Kasumi-1 (cell line): Measurements from ENCODE around the gene CFAP61.
"Not testable (repeated sequence)": the region's sequence is repeated elsewhere in the genome, so short reads cannot be mapped to it uniquely, and the experiment has no call there.

Experiments used
- DNase-seq, 2 experiments: peaks; one replicate each; lab custom pipeline; 2025; lab: John Stamatoyannopoulos, UW

Gene CFAP61

GRCh38 chr20:20210327-20210726, 158.0 kb downstream of the CFAP61 start:
- DNase-seq = no peak

GRCh38 chr20:20210943-20211273, 158.6 kb downstream of the CFAP61 start:
- DNase-seq = no peak

GRCh38 chr20:20211274-20211987, 159.1 kb downstream of the CFAP61 start:
- DNase-seq = no peak

GRCh38 chr20:20211988-20212518, 159.7 kb downstream of the CFAP61 start:
- no peak for DNase-seq

GRCh38 chr20:20212675-20213096, 160.4 kb downstream of the CFAP61 start:
- no peak for DNase-seq

GRCh38 chr20:20213526-20214121, 161.3 kb downstream of the CFAP61 start:
- DNase-seq = no peak

GRCh38 chr20:20214757-20215275, 162.5 kb downstream of the CFAP61 start:
- no peak for DNase-seq

- no peak for DNase-seq
Observed at GRCh38 chr20:20215976-20216727, 163.8 kb downstream of the CFAP61 start.

- DNase-seq = no peak
Observed at GRCh38 chr20:20216941-20217340, 164.6 kb downstream of the CFAP61 start.

- DNase-seq = no peak
Observed at GRCh38 chr20:20217621-20218020, 165.3 kb downstream of the CFAP61 start.

GRCh38 chr20:20218106-20218505, 165.8 kb downstream of the CFAP61 start:
- DNase-seq = not testable (repeated sequence)

- no peak for DNase-seq
Observed at GRCh38 chr20:20219016-20219415, 166.7 kb downstream of the CFAP61 start.

GRCh38 chr20:20220134-20220533, 167.8 kb downstream of the CFAP61 start:
- DNase-seq = no peak

GRCh38 chr20:20223981-20224380, 171.6 kb downstream of the CFAP61 start:
- DNase-seq = no peak

GRCh38 chr20:20224806-20225205, 172.5 kb downstream of the CFAP61 start:
- DNase-seq = no peak

- no peak for DNase-seq
Observed at GRCh38 chr20:20225325-20226043, 173.2 kb downstream of the CFAP61 start.

- no peak for DNase-seq
Observed at GRCh38 chr20:20226554-20226953, 174.2 kb downstream of the CFAP61 start.

GRCh38 chr20:20227013-20227571, 174.8 kb downstream of the CFAP61 start:
- no peak for DNase-seq

- no peak for DNase-seq
Observed at GRCh38 chr20:20228351-20228750, 176.0 kb downstream of the CFAP61 start.

GRCh38 chr20:20229595-20229994, 177.3 kb downstream of the CFAP61 start:
- DNase-seq = no peak

- DNase-seq = no peak
Observed at GRCh38 chr20:20230741-20231140, 178.4 kb downstream of the CFAP61 start.
